CD4-positive, alpha-beta memory T cell (primary cell): ENCODE results near the gene CPB1. TPM values are rescaled to one million over a fixed set of nuclear protein-coding genes. Genes with fewer than 3 reads are reported as not detected.

ENCODE experiments used
- CTCF ChIA-PET: fragments of 350-600 bp; sonication (Branson Sonifier 250); formaldehyde crosslinking; loops from one replicate; lab custom pipeline; 2021; ENCODE audit warnings: inconsistent platforms; ENCODE audit not compliant: partially characterized antibody; lab: Charles Lee
- POLR2A ChIA-PET: fragments of 350-600 bp; sonication (Branson Sonifier 250); formaldehyde crosslinking; loops from one replicate; lab custom pipeline; 2021; ENCODE audit not compliant: partially characterized antibody; lab: Charles Lee
- DNase-seq, 5 donors: peaks; one replicate each; pipeline versions ENCODE4 v3.0.0 to v3.0.0-alpha.2; 2020 to 2022; ENCODE audit warnings: mixed read lengths in 1 of 5
- H3K27ac ChIP-seq: one replicate; pipeline ENCODE4 v1.7.0; 2013; ENCODE audit warnings: low read depth, low read length
- H3K27me3 ChIP-seq: 2 replicates; pipeline ENCODE4 v1.7.0; 2013; ENCODE audit warnings: mild to moderate bottlenecking, low read length, moderate library complexity; ENCODE audit not compliant: insufficient read depth
- H3K36me3 ChIP-seq: 2 replicates; pipeline ENCODE4 v1.7.0; 2013; ENCODE audit warnings: mild to moderate bottlenecking, low read length, moderate library complexity; ENCODE audit not compliant: insufficient read depth
- H3K4me1 ChIP-seq: 2 replicates; pipeline ENCODE4 v1.7.0; 2013; ENCODE audit warnings: mild to moderate bottlenecking, low read length, moderate library complexity; ENCODE audit not compliant: insufficient read depth
- H3K4me3 ChIP-seq, 2 donors: one replicate each; pipeline ENCODE4 v1.7.0; 2013; ENCODE audit warnings: low read length in 2 of 2, mild to moderate bottlenecking in 1 of 2
- H3K9me3 ChIP-seq, 2 donors: one replicate each; pipeline ENCODE4 v1.7.0; 2013; ENCODE audit warnings: low read length in 2 of 2, control low read depth in 1 of 2; ENCODE audit not compliant: control insufficient read depth in 1 of 2
- H3K27ac Mint-ChIP-seq, 7 donors: one replicate each; pipeline ENCODE4 v1.8.0; 2020 to 2021; ENCODE audit warnings: mixed read lengths in 7 of 7, mild to moderate bottlenecking in 6 of 7, inconsistent platforms in 3 of 7, moderate library complexity in 3 of 7
- H3K27me3 Mint-ChIP-seq, 2 donors: one replicate each; pipeline ENCODE4 v1.8.0; 2020 to 2021; ENCODE audit warnings: mixed read lengths in 2 of 2
- H3K36me3 Mint-ChIP-seq, 2 donors: one replicate each; pipeline ENCODE4 v1.8.0; 2020 to 2021; ENCODE audit warnings: mixed read lengths in 2 of 2, inconsistent platforms in 1 of 2, mild to moderate bottlenecking in 1 of 2
- H3K4me1 Mint-ChIP-seq, 4 donors: one replicate each; pipeline ENCODE4 v1.8.0; 2020 to 2021; ENCODE audit warnings: mixed read lengths in 4 of 4, mild to moderate bottlenecking in 1 of 4
- H3K4me3 Mint-ChIP-seq, 8 donors: one replicate each; pipeline ENCODE4 v1.8.0; 2020 to 2021; ENCODE audit warnings: mixed read lengths in 8 of 8, mild to moderate bottlenecking in 7 of 8, moderate library complexity in 6 of 8, inconsistent platforms in 3 of 8
- H3K9me3 Mint-ChIP-seq, 8 donors: one replicate each; pipeline ENCODE4 v1.8.0; 2020 to 2021; ENCODE audit warnings: mixed read lengths in 8 of 8, mild to moderate bottlenecking in 5 of 8, inconsistent platforms in 3 of 8, moderate library complexity in 1 of 8
- intact Hi-C: fragments of 100-400 bp; cut with micrococcal nuclease; formaldehyde crosslinking; loops from one replicate; pipeline ENCODE4 v1.15.1; 2023
- polyA plus RNA-seq, 2 donors: library from polyadenylated mRNA; unstranded; fragments of 300-500 nt; fragmentation: Illumina TruSeq; gene quantifications; one replicate each; pipeline ENCODE4 v1.2.3, GENCODE V29; 2021
- total RNA-seq, 2 experiments: library from RNA; stranded (reverse); gene quantifications; one replicate each; pipeline ENCODE4 v1.2.3, GENCODE V29; 2021

The CPB1 gene
- total and polyA plus RNA-seq, 4 experiments from 2014 or later: not detected

- intact Hi-C loops: no loop called here
- Histone ChIP-seq H3K4me1 (no peaks in the 10 kb centered on the region), H3K9me3 (no peaks in the 10 kb centered on the region), H3K27ac (no peak overlapping the region), H3K4me3 (no peak overlapping the region), H3K36me3 (no peaks in the 10 kb centered on the region), H3K27me3 (no peaks in the 10 kb centered on the region)
- no peaks in the 10 kb centered on the region for H3K36me3 Mint-ChIP-seq
- no peak overlapping the region for H3K27ac Mint-ChIP-seq
- CTCF ChIA-PET: no interaction called here
- no peaks in the 10 kb centered on the region for H3K4me1 Mint-ChIP-seq
- no peak overlapping the region for H3K4me3 Mint-ChIP-seq
- POLR2A ChIA-PET: no interaction called here
- H3K9me3 Mint-ChIP-seq: no peaks in the 10 kb centered on the region
- no peak for DNase-seq
- peaks cover 1 to 2% of the 10 kb centered on the region in 2 donors for H3K27me3 Mint-ChIP-seq
Observed at GRCh38 chr3:148829926-148830325, 2.3 kb downstream of the CPB1 start.

- intact Hi-C loops: no loop called here
- Mint-ChIP-seq H3K4me1 (no peaks in the 10 kb centered on the region), H3K27me3 (peaks cover 0 to 2% of the 10 kb centered on the region in 2 donors), H3K4me3 (no peak overlapping the region), H3K36me3 (no peaks in the 10 kb centered on the region), H3K9me3 (no peaks in the 10 kb centered on the region), H3K27ac (no peak overlapping the region)
- no peaks in the 10 kb centered on the region for H3K36me3 ChIP-seq
- H3K27ac ChIP-seq: no peak overlapping the region
- no peak for DNase-seq
- H3K9me3 ChIP-seq: no peaks in the 10 kb centered on the region
- no peaks in the 10 kb centered on the region for H3K4me1 ChIP-seq
- H3K27me3 ChIP-seq: no peaks in the 10 kb centered on the region
- POLR2A ChIA-PET: no interaction called here
- no peak overlapping the region for H3K4me3 ChIP-seq
- CTCF ChIA-PET: no interaction called here
Observed at GRCh38 chr3:148833223-148833622, 5.6 kb downstream of the CPB1 start.

DNA sequence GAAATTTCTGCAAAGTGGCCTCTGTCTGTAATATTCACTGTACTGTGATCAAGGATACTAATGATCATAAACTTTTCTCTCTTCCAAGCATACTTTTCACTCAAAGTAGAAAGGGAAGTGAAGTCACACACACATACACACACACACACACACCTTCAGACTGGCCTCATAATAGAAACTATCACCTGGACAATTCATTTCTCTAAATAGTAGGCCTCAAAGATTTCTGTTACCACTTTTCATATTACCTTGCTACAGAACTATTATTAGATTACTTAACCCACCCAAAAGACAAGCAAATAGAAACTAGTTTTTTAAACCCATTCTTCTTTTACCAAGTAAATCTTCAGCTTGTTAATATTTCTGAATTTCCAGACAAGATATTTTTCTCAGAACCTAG, 12.2 kb downstream of the CPB1 start:
- Mint-ChIP-seq H3K27me3 (peaks cover 0 to 2% of the 10 kb centered on the region in 2 donors), H3K9me3 (no peaks in the 10 kb centered on the region), H3K36me3 (no peaks in the 10 kb centered on the region), H3K4me1 (no peaks in the 10 kb centered on the region), H3K27ac (no peak overlapping the region), H3K4me3 (no peak overlapping the region)
- ChIA-PET POLR2A (no interaction called here), CTCF (no interaction called here)
- H3K4me1 ChIP-seq: no peaks in the 10 kb centered on the region
- intact Hi-C loops: no loop called here
- no peak for DNase-seq
- H3K27ac ChIP-seq: no peak overlapping the region
- no peaks in the 10 kb centered on the region for H3K36me3 ChIP-seq
- H3K9me3 ChIP-seq: no peaks in the 10 kb centered on the region
- no peaks in the 10 kb centered on the region for H3K27me3 ChIP-seq
- H3K4me3 ChIP-seq: no peak overlapping the region

GRCh38 chr3:148840451-148840850, 12.8 kb downstream of the CPB1 start:
- intact Hi-C loops: no loop called here
- no peak for DNase-seq
- H3K36me3 ChIP-seq: no peaks in the 10 kb centered on the region
- no peaks in the 10 kb centered on the region for H3K9me3 Mint-ChIP-seq
- H3K27ac ChIP-seq: no peak overlapping the region
- no peaks in the 10 kb centered on the region for H3K4me1 ChIP-seq
- no peaks in the 10 kb centered on the region for H3K36me3 Mint-ChIP-seq
- H3K27ac Mint-ChIP-seq: no peak overlapping the region
- H3K4me1 Mint-ChIP-seq: no peaks in the 10 kb centered on the region
- H3K27me3 Mint-ChIP-seq: peaks cover 0 to 2% of the 10 kb centered on the region in 2 donors
- no peaks in the 10 kb centered on the region for H3K27me3 ChIP-seq
- no peak overlapping the region for H3K4me3 Mint-ChIP-seq
- no peaks in the 10 kb centered on the region for H3K9me3 ChIP-seq
- CTCF ChIA-PET: no interaction called here
- POLR2A ChIA-PET: no interaction called here
- H3K4me3 ChIP-seq: no peak overlapping the region

- H3K4me1 Mint-ChIP-seq: no peaks in the 10 kb centered on the region
- intact Hi-C loops: no loop called here
- Histone ChIP-seq H3K9me3 (no peaks in the 10 kb centered on the region), H3K27me3 (no peaks in the 10 kb centered on the region), H3K36me3 (no peaks in the 10 kb centered on the region), H3K4me3 (no peak overlapping the region), H3K27ac (no peak overlapping the region), H3K4me1 (no peaks in the 10 kb centered on the region)
- DNase-seq: no peak
- no peak overlapping the region for H3K4me3 Mint-ChIP-seq
- H3K27me3 Mint-ChIP-seq: peaks cover 1 to 2% of the 10 kb centered on the region in 2 donors
- no peak overlapping the region for H3K27ac Mint-ChIP-seq
- no peaks in the 10 kb centered on the region for H3K36me3 Mint-ChIP-seq
- ChIA-PET POLR2A (no interaction called here), CTCF (interaction anchor here (0.8 to 1.0 kb wide), 2 partner anchors 14 to 16 kb away, joined by 4 read pairs; no protein-coding TSS in a partner anchor)
- no peaks in the 10 kb centered on the region for H3K9me3 Mint-ChIP-seq
Observed at GRCh38 chr3:148845756-148846395, 18.3 kb downstream of the CPB1 start.

DNA sequence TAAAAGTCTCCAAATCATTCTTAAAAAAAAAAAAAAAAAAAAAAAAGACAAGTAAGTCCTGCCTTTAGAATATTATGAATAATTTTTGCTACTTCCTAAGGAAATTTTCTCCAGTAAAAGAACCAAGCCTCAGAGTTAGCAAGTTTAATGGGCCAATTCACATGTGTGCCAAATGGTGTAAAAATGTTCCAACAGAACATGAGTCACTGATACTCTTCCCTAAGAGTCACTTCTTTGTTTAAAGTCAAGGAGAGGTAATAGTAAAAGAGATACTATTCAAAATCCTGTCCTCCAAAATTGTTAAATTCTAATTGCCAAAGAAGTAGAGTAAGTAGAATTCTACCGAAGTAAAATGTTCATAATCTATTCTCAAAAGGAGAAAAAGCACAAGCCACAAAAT, 19.7 kb downstream of the CPB1 start:
- Mint-ChIP-seq H3K27ac (no peak overlapping the region), H3K36me3 (no peaks in the 10 kb centered on the region), H3K4me3 (no peak overlapping the region), H3K9me3 (no peaks in the 10 kb centered on the region), H3K4me1 (no peaks in the 10 kb centered on the region), H3K27me3 (peaks cover 0 to 1% of the 10 kb centered on the region in 2 donors)
- POLR2A ChIA-PET: no interaction called here
- Histone ChIP-seq H3K4me3 (no peak overlapping the region), H3K9me3 (no peaks in the 10 kb centered on the region), H3K36me3 (no peaks in the 10 kb centered on the region), H3K27me3 (no peaks in the 10 kb centered on the region), H3K4me1 (no peaks in the 10 kb centered on the region), H3K27ac (no peak overlapping the region)
- intact Hi-C loops: no loop called here
- CTCF ChIA-PET: interaction anchor here (1.0 kb wide), 1 partner anchor 13 kb away, joined by 4 read pairs; no protein-coding TSS in a partner anchor
- no peak for DNase-seq

DNA sequence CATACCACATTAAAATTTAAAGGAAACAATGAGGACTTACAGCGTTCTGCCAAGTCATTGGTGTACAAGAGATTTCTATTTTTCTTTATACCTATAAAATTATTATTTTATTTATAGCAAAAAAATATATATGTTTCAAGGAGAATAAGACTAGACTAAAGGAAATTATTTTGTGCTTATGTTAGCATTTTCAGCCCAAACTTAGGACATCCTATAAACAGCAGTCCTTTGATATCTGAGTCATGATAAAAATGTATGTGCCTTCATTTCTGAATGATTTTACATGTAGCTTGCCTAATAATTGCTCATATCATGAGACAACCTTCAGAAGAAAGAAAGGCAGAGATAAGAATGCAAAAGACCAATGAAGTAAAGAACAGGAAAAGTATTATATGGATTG, 20.8 kb downstream of the CPB1 start:
- Histone ChIP-seq H3K4me3 (no peak overlapping the region), H3K36me3 (no peaks in the 10 kb centered on the region), H3K27me3 (no peaks in the 10 kb centered on the region), H3K27ac (no peak overlapping the region), H3K9me3 (no peaks in the 10 kb centered on the region), H3K4me1 (no peaks in the 10 kb centered on the region)
- no peak overlapping the region for H3K27ac Mint-ChIP-seq
- no peaks in the 10 kb centered on the region for H3K36me3 Mint-ChIP-seq
- no peak for DNase-seq
- ChIA-PET CTCF (no interaction called here), POLR2A (no interaction called here)
- intact Hi-C loops: no loop called here
- no peak overlapping the region for H3K4me3 Mint-ChIP-seq
- peaks cover 0 to 1% of the 10 kb centered on the region in 2 donors for H3K27me3 Mint-ChIP-seq
- H3K4me1 Mint-ChIP-seq: no peaks in the 10 kb centered on the region
- H3K9me3 Mint-ChIP-seq: no peaks in the 10 kb centered on the region
